HL-60 (cell line): ENCODE measurements around the gene RPS6KC1.

Experiments used
- DNase-seq, 2 experiments: peaks; one replicate each; pipeline ENCODE4 v3.0.0-alpha.2; 2010 to 2020; ENCODE audit warnings: low read depth in 1 of 2, low spot score in 1 of 2
- H3K27ac ChIP-seq: fragments of 250-450 bp; sonication (Bioruptor Pico); replicated peaks from 2 replicates; pipeline ENCODE4 v1.5.1; 2020; ENCODE audit warnings: mild to moderate bottlenecking, moderate library complexity
- H3K27me3 ChIP-seq: fragments of 250-450 bp; sonication (Bioruptor Pico); 2 replicates; pipeline ENCODE4 v1.5.1; 2021; ENCODE audit warnings: mild to moderate bottlenecking, moderate library complexity; ENCODE audit not compliant: insufficient read depth, poor library complexity, severe bottlenecking
- H3K4me3 ChIP-seq: replicated peaks from 2 replicates; pipeline ENCODE4 v1.5.1; 2011; ENCODE audit warnings: mild to moderate bottlenecking, control low read depth, low read length; ENCODE audit not compliant: insufficient read depth
- CTCF ChIP-seq: IDR thresholded peaks from one replicate; pipeline ENCODE4 v1.5.1; 2011; ENCODE audit warnings: low read length, control low read depth, inconsistent platforms; ENCODE audit not compliant: insufficient read depth
- GABPA ChIP-seq: IDR thresholded peaks from 2 replicates; pipeline ENCODE4 v1.6.1; 2012; ENCODE audit warnings: low read depth
- POLR2AphosphoS5 ChIP-seq: IDR thresholded peaks from 2 replicates; pipeline ENCODE4 v1.6.1; 2012; ENCODE audit warnings: low read depth
- REST ChIP-seq: IDR thresholded peaks from 2 replicates; pipeline ENCODE4 v1.6.1; 2012; ENCODE audit warnings: low read depth; ENCODE audit not compliant: insufficient replicate concordance
- SPI1 ChIP-seq: IDR thresholded peaks from 2 replicates; pipeline ENCODE4 v1.6.1; 2012; ENCODE audit warnings: low read depth, mild to moderate bottlenecking, borderline replicate concordance

Gene RPS6KC1

GRCh38 chr1:213176341-213176740, 125.3 kb downstream of the RPS6KC1 start:
- H3K27ac ChIP-seq, result no peak overlapping the region
- DNase-seq, result no peak
- TF ChIP-seq GABPA, result no peak
- TF ChIP-seq POLR2AphosphoS5, result no peak
- TF ChIP-seq SPI1, result no peak
- TF ChIP-seq REST, result no peak
- TF ChIP-seq CTCF, result no peak
- no peaks in the 10 kb centered on the region for H3K27me3 ChIP-seq
- H3K4me3 ChIP-seq, result no peak overlapping the region

- DNase-seq, result no peak
- Histone ChIP-seq H3K27me3 (no peaks in the 10 kb centered on the region), H3K4me3 (no peak overlapping the region), H3K27ac (no peak overlapping the region)
- TF ChIP-seq POLR2AphosphoS5 (no peak), SPI1 (no peak), CTCF (no peak), GABPA (no peak), REST (no peak)
These were observed 128.7 kb downstream of the RPS6KC1 start for GRCh38 chr1:213179784-213180183.

GRCh38 chr1:213180833-213181232, 129.8 kb downstream of the RPS6KC1 start:
- TF ChIP-seq SPI1, result no peak
- TF ChIP-seq REST, result no peak
- TF ChIP-seq POLR2AphosphoS5, result no peak
- Histone ChIP-seq H3K4me3 (no peak overlapping the region), H3K27ac (no peak overlapping the region), H3K27me3 (no peaks in the 10 kb centered on the region)
- no peak for DNase-seq
